H1 (cell line): Measurements from ENCODE around the gene TRIM67. TPM values are rescaled to one million over a fixed set of nuclear protein-coding genes. Genes with fewer than 3 reads are reported as not detected.

Experiments
- CTCF ChIA-PET: fragments of 300-600 bp; sonication (Branson Sonifier 250); formaldehyde crosslinking; loops from one replicate; lab custom pipeline; 2021; ENCODE audit not compliant: partially characterized antibody; lab: Charles Lee
- POLR2A ChIA-PET: fragments of 300-600 bp; sonication (Branson Sonifier 250); formaldehyde crosslinking; loops from one replicate; lab custom pipeline; 2021; ENCODE audit warnings: inconsistent platforms; ENCODE audit not compliant: partially characterized antibody; lab: Charles Lee
- DNase-seq, 2 experiments: peaks; one replicate each; pipeline versions ENCODE4 v3.0.0 to v3.0.0-alpha.2; 2010 to 2022; ENCODE audit warnings: low spot score in 2 of 2, low read depth in 1 of 2, mixed read lengths in 1 of 2
- FAIRE-seq: peaks from 2 replicates; lab custom pipeline; 2011; peaks lifted over from hg19 to GRCh38; lab: Jason Lieb, UNC
- H2AFZ ChIP-seq: 2 replicates; pipeline ENCODE4 v1.8.1; 2012; ENCODE audit warnings: low read length, inconsistent platforms
- H2AK5ac ChIP-seq: 2 replicates; pipeline ENCODE4 v1.6.1; 2013; ENCODE audit warnings: low read depth, low read length
- H2BK120ac ChIP-seq: replicated peaks from 2 replicates; pipeline ENCODE3; 2013; ENCODE audit warnings: low read depth, low read length, inconsistent platforms
- H2BK12ac ChIP-seq: 2 replicates; pipeline ENCODE4 v1.6.1; 2013; ENCODE audit warnings: low read depth, low read length
- H2BK15ac ChIP-seq: 2 replicates; pipeline ENCODE4 v1.6.1; 2013; ENCODE audit warnings: low read length
- H2BK20ac ChIP-seq: 2 replicates; pipeline ENCODE4 v1.6.1; 2013; ENCODE audit warnings: low read length
- H2BK5ac ChIP-seq: 2 replicates; pipeline ENCODE4 v1.6.1; 2013; ENCODE audit warnings: low read depth, low read length
- H3K14ac ChIP-seq: 2 replicates; pipeline ENCODE4 v1.6.1; 2013; ENCODE audit warnings: inconsistent platforms; ENCODE audit not compliant: insufficient read length
- H3K18ac ChIP-seq: 2 replicates; pipeline ENCODE4 v1.6.1; 2013; ENCODE audit warnings: low read length; ENCODE audit errors: extremely low read depth
- H3K23ac ChIP-seq: 2 replicates; pipeline ENCODE4 v1.6.1; 2013; ENCODE audit warnings: inconsistent platforms; ENCODE audit not compliant: insufficient read length
- H3K23me2 ChIP-seq: 2 replicates; pipeline ENCODE4 v1.6.1; 2013; ENCODE audit warnings: low read depth, low read length
- H3K27ac ChIP-seq: 2 replicates; pipeline ENCODE4 v1.6.1; 2011; ENCODE audit warnings: low read depth, low read length, inconsistent platforms
- H3K27me3 ChIP-seq, 4 experiments: replicated peaks in 1 of 4; 1 replicate in 1 of 4; 2 replicates in 3 of 4; pipeline versions ENCODE4 v1.6.1 to v1.8.1; 2011 to 2013; ENCODE audit warnings: low read length in 3 of 4, mild to moderate bottlenecking in 3 of 4, inconsistent platforms in 2 of 4, mixed read lengths in 2 of 4, moderate library complexity in 1 of 4; ENCODE audit not compliant: control insufficient read depth in 3 of 4, insufficient read depth in 3 of 4; ENCODE audit errors: extremely low read depth in 1 of 4
- H3K36me3 ChIP-seq, 4 experiments: 2 replicates each; pipeline versions ENCODE4 v1.6.1 to v1.8.1; 2011 to 2013; ENCODE audit warnings: mild to moderate bottlenecking in 4 of 4, low read length in 3 of 4, moderate library complexity in 2 of 4, control low read depth in 1 of 4, inconsistent platforms in 1 of 4; ENCODE audit not compliant: insufficient read depth in 4 of 4, control insufficient read depth in 2 of 4
- H3K4ac ChIP-seq: replicated peaks from 2 replicates; pipeline ENCODE3; 2013; ENCODE audit warnings: low read length, low read depth, mixed read lengths, inconsistent platforms; ENCODE audit not compliant: insufficient read length
- H3K4me1 ChIP-seq, 4 experiments: replicated peaks in 1 of 4; 1 replicate in 1 of 4; 2 replicates in 3 of 4; pipeline versions ENCODE4 v1.6.1 to v1.8.1; 2011 to 2013; ENCODE audit warnings: low read length in 3 of 4, inconsistent platforms in 2 of 4, mixed read lengths in 1 of 4; ENCODE audit not compliant: insufficient read depth in 4 of 4, control insufficient read depth in 3 of 4
- H3K4me2 ChIP-seq, 2 experiments: 2 replicates each; pipeline versions ENCODE4 v1.6.1 to v1.8.1; 2011 to 2013; ENCODE audit warnings: low read depth in 2 of 2, low read length in 2 of 2, control low read depth in 1 of 2, inconsistent platforms in 1 of 2, mild to moderate bottlenecking in 1 of 2; ENCODE audit not compliant: insufficient read depth in 1 of 2
- H3K4me3 ChIP-seq, 4 experiments: fragments of 200-600, 300-600 bp in 1 of 4; sonication (generic), shearing (Covaris generic), sonication (Bioruptor Twin) in 1 of 4; 2 replicates each; pipeline versions ENCODE4 v1.5.1 to v1.8.1; 2011 to 2016; ENCODE audit warnings: low read length in 4 of 4, low read depth in 3 of 4, control low read depth in 2 of 4, inconsistent platforms in 2 of 4, mild to moderate bottlenecking in 2 of 4, mixed read lengths in 1 of 4, moderate library complexity in 1 of 4; ENCODE audit not compliant: insufficient read depth in 2 of 4; ENCODE audit errors: extremely low read depth in 1 of 4
- H3K56ac ChIP-seq: replicated peaks from 2 replicates; pipeline ENCODE3; 2013; ENCODE audit warnings: low read depth, mild to moderate bottlenecking, mixed read lengths, low read length, inconsistent platforms; ENCODE audit not compliant: insufficient read length
- H3K79me1 ChIP-seq: 2 replicates; pipeline ENCODE4 v1.6.1; 2013; ENCODE audit warnings: low read depth, low read length, control low read depth
- H3K79me2 ChIP-seq, 2 experiments: 2 replicates each; pipeline versions ENCODE4 v1.6.1 to v1.8.1; 2012 to 2013; ENCODE audit warnings: low read length in 2 of 2, mild to moderate bottlenecking in 2 of 2, inconsistent platforms in 1 of 2; ENCODE audit not compliant: insufficient read depth in 2 of 2, control insufficient read depth in 1 of 2
- H3K9ac ChIP-seq, 4 experiments: replicated peaks in 1 of 4; 1 replicate in 1 of 4; 2 replicates in 3 of 4; pipeline versions ENCODE4 v1.6.1 to v1.8.1; 2011 to 2013; ENCODE audit warnings: low read depth in 3 of 4, low read length in 3 of 4, control low read depth in 2 of 4, mild to moderate bottlenecking in 2 of 4, moderate library complexity in 2 of 4, inconsistent platforms in 1 of 4; ENCODE audit errors: extremely low read depth in 1 of 4
- H3K9me3 ChIP-seq, 2 experiments: 2 replicates each; pipeline versions ENCODE4 v1.6.1 to v1.8.1; 2012 to 2013; ENCODE audit warnings: mild to moderate bottlenecking in 2 of 2, moderate library complexity in 2 of 2, control low read depth in 1 of 2, inconsistent platforms in 1 of 2, low read depth in 1 of 2, low read length in 1 of 2, mixed read lengths in 1 of 2; ENCODE audit not compliant: insufficient read depth in 2 of 2
- H4K20me1 ChIP-seq, 2 experiments: replicated peaks in 1 of 2; 2 replicates each; pipeline versions ENCODE3 to v1.8.1; 2011 to 2013; ENCODE audit warnings: inconsistent platforms in 2 of 2, low read length in 2 of 2, mild to moderate bottlenecking in 1 of 2; ENCODE audit not compliant: insufficient read depth in 2 of 2, control insufficient read depth in 1 of 2
- H4K5ac ChIP-seq: 2 replicates; pipeline ENCODE4 v1.6.1; 2013; ENCODE audit warnings: low read length, low read depth, mixed read lengths, inconsistent platforms; ENCODE audit not compliant: insufficient read length
- H4K8ac ChIP-seq: 2 replicates; pipeline ENCODE4 v1.8.0; 2013; ENCODE audit warnings: mild to moderate bottlenecking, moderate library complexity, low read length, inconsistent platforms; ENCODE audit not compliant: insufficient read depth; ENCODE audit errors: extremely low read depth
- H4K91ac ChIP-seq: replicated peaks from 2 replicates; pipeline ENCODE3; 2013; ENCODE audit warnings: low read length, mixed read lengths, inconsistent platforms; ENCODE audit not compliant: insufficient read length
- ASH2L ChIP-seq: fragments of 200-600, 300-600 bp; sonication (generic); IDR thresholded peaks from one replicate; pipeline ENCODE4 v1.7.1; 2017; ENCODE audit warnings: low read length
- BRCA1 ChIP-seq: IDR thresholded peaks from 2 replicates; pipeline ENCODE4 v1.6.1; 2012; ENCODE audit warnings: low read depth, low read length, improper control_type of control experiment
- CBX8 ChIP-seq: fragments of 300-800, 300-1000 bp; sonication (generic); IDR thresholded peaks from 2 replicates; pipeline ENCODE4 v1.7.1; 2016; ENCODE audit warnings: low read depth, low read length, borderline replicate concordance
- CHD1 ChIP-seq: IDR thresholded peaks from 2 replicates; pipeline ENCODE4 v1.6.1; 2012; ENCODE audit warnings: low read depth, low read length, improper control_type of control experiment
- CHD2 ChIP-seq: IDR thresholded peaks from 2 replicates; pipeline ENCODE4 v1.6.1; 2012; ENCODE audit warnings: low read length, improper control_type of control experiment
- EGR1 ChIP-seq: IDR thresholded peaks from 2 replicates; pipeline ENCODE4 v1.6.1; 2011; ENCODE audit warnings: low read depth, low read length, borderline replicate concordance
- KDM4A ChIP-seq: IDR thresholded peaks from one replicate; pipeline ENCODE4 v1.7.1; 2012; ENCODE audit warnings: low read depth, mild to moderate bottlenecking, moderate library complexity, low read length, inconsistent platforms; ENCODE audit not compliant: severe bottlenecking
- PHF8 ChIP-seq: fragments of 200-600 bp; sonication (generic); conservative IDR thresholded peaks from 2 replicates; pipeline ENCODE4 v1.7.1; 2012; ENCODE audit warnings: low read depth, mild to moderate bottlenecking, inconsistent platforms, low read length, moderate library complexity
- POLR2A ChIP-seq, 2 experiments: IDR thresholded peaks; 1 replicate in 1 of 2; 2 replicates in 1 of 2; pipeline ENCODE4 v1.6.1; 2011; ENCODE audit warnings: low read depth in 2 of 2, low read length in 2 of 2, mild to moderate bottlenecking in 2 of 2; ENCODE audit errors: control extremely low read depth in 1 of 2
- POU5F1 ChIP-seq: IDR thresholded peaks from 2 replicates; pipeline ENCODE4 v1.6.1; 2011; ENCODE audit warnings: low read depth, mild to moderate bottlenecking, low read length, moderate library complexity
- RNF2 ChIP-seq: fragments of 200-900, 300-1000 bp; sonication (generic); IDR thresholded peaks from 2 replicates; pipeline ENCODE4 v1.7.1; 2016; ENCODE audit warnings: borderline replicate concordance, low read depth, mild to moderate bottlenecking, antibody characterized with exemption, low read length; ENCODE audit not compliant: poor library complexity, severe bottlenecking; ENCODE audit errors: missing control alignments
- SP2 ChIP-seq: IDR thresholded peaks from 2 replicates; pipeline ENCODE4 v1.6.1; 2012; ENCODE audit warnings: mild to moderate bottlenecking, low read length, inconsistent platforms
- TAF1 ChIP-seq: IDR thresholded peaks from 2 replicates; pipeline ENCODE4 v1.6.1; 2011; ENCODE audit warnings: mild to moderate bottlenecking, low read depth, low read length
- TBP ChIP-seq: IDR thresholded peaks from 2 replicates; pipeline ENCODE4 v1.6.1; 2011; ENCODE audit warnings: low read depth, low read length, improper control_type of control experiment
- WGBS, 2 experiments: shearing (Covaris generic) in 1 of 2; methylation state at CpG; one replicate each; pipeline versions ENCODE4 v1.1.6 to v1.1.7; 2013 to 2015; ENCODE audit warnings: low lambda C conversion rate in 2 of 2, mixed read lengths in 2 of 2, inconsistent platforms in 1 of 2, low coverage in 1 of 2, missing lambda C conversion rate in 1 of 2; ENCODE audit not compliant: insufficient replicate concordance in 2 of 2, insufficient coverage in 1 of 2, insufficient read length in 1 of 2; ENCODE audit errors: extremely low coverage in 1 of 2, missing lambda C conversion rate in 1 of 2; 5-methylcytosine and 5-hydroxymethylcytosine counted together
- polyA plus RNA-seq, 7 experiments: library from polyadenylated mRNA; depleted of rRNA in 3 of 7; stranded (reverse) in 5 of 7; unstranded in 2 of 7; fragments of >200 nt in 5 of 7; fragments of 200-250 nt in 2 of 7; gene quantifications; 1 replicate in 5 of 7; 2 replicates in 1 of 7; 4 replicates in 1 of 7; pipeline versions ENCODE4 v1.2.1 to v1.2.3, GENCODE V29; 2011 to 2013; ENCODE audit warnings: missing spikeins in 2 of 7, mixed read lengths in 2 of 7
- total RNA-seq: library from RNA; stranded (reverse); fragmentation: NEBNext Ultra II Directional; extraction: Animal tissue kit (Norgen Biotek cat#: 25700); gene quantifications from 2 replicates; pipeline ENCODE4 v1.2.1, GENCODE V29; 2021
- TF ChIP-seq, protein P1 (sequence below): IDR thresholded peaks from 2 replicates; pipeline ENCODE4 v1.6.1; 2012; ENCODE audit warnings: inconsistent platforms

TRIM67 gene
- total and polyA plus RNA-seq, 2 of the 8 experiments (the other 6 are each of a cell fraction or from before 2014, with no cell fraction given), result under 0.01 TPM; not detected in 1

DNA sequence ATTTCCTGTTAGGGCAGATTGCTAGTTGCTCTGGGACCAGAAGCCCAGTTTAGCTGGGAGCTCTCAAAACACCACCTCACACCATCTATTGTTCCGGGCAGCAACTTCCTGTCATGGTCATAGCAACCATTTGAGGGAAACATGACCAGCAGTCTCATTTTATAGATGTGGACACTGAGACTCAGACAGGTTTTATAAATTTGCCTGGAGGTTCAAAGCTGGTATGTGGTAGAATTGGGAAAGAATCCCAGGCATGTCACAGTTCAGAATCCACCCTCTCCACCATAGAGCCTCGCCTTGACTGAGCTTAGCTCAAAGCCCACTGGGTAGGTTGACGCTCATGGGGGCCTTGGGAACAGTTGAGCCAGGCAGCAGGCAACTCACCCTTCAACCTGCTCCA lies 14.0 kb upstream of the TRIM67 start:
- H3K9ac ChIP-seq, result no peak overlapping the region
- H3K23ac ChIP-seq, result no peak overlapping the region
- H3K4me3 ChIP-seq, result no peak overlapping the region
- no peak for FAIRE-seq
- H3K4me2 ChIP-seq, result no peak overlapping the region
- no peaks in the 10 kb centered on the region for H3K79me2 ChIP-seq
- H4K91ac ChIP-seq, result no peak overlapping the region
- DNase-seq, result no peak
- no peak overlapping the region for H2BK15ac ChIP-seq
- H3K36me3 ChIP-seq, result no peaks in the 10 kb centered on the region
- no peak overlapping the region for H2BK120ac ChIP-seq
- WGBS, 2 experiments, result 92% methylated on average over 3 of the region's 3 CpGs; no CpG with 5 or more reads in 1 of the 2 experiments
- no peak overlapping the region for H3K4ac ChIP-seq
- H2BK12ac ChIP-seq, result no peak overlapping the region
- H3K27me3 ChIP-seq, result peaks cover 0 to 1% (median under 1%) of the 10 kb centered on the region in 4 experiments; a peak in 2 of 7 replicates
- H3K9me3 ChIP-seq, result peaks cover 21 to 22% of the 10 kb centered on the region in 2 experiments
- no peak overlapping the region for H3K18ac ChIP-seq
- H3K79me1 ChIP-seq, result no peaks in the 10 kb centered on the region
- TF ChIP-seq ASH2L (no peak), CHD1 (no peak), POU5F1 (no peak), BRCA1 (no peak), PHF8 (no peak), TAF1 (no peak), RNF2 (no peak), POLR2A (IDR thresholded peaks at IDR 0.05; ENCODE audit: control extremely low read depth in 1 of 2, low read depth in 2 of 2, low read length in 2 of 2) (no peak), KDM4A (no peak), CBX8 (no peak), CHD2 (no peak), TBP (no peak), EGR1 (no peak), SP2 (no peak)
- TF ChIP-seq, protein P1, sequence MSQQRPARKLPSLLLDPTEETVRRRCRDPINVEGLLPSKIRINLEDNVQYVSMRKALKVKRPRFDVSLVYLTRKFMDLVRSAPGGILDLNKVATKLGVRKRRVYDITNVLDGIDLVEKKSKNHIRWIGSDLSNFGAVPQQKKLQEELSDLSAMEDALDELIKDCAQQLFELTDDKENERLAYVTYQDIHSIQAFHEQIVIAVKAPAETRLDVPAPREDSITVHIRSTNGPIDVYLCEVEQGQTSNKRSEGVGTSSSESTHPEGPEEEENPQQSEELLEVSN, result no peak
- no peak overlapping the region for H2AFZ ChIP-seq
- no peak overlapping the region for H2BK5ac ChIP-seq
- no peaks in the 10 kb centered on the region for H3K4me1 ChIP-seq
- CTCF ChIA-PET, result no interaction called here
- H3K27ac ChIP-seq, result no peak overlapping the region
- H4K20me1 ChIP-seq, result no peaks in the 10 kb centered on the region
- H2BK20ac ChIP-seq, result no peak overlapping the region
- no peak overlapping the region for H3K14ac ChIP-seq
- H4K5ac ChIP-seq, result no peak overlapping the region
- POLR2A ChIA-PET, result no interaction called here
- no peak overlapping the region for H2AK5ac ChIP-seq
- H3K56ac ChIP-seq, result no peak overlapping the region
- no peak overlapping the region for H4K8ac ChIP-seq
- no peaks in the 10 kb centered on the region for H3K23me2 ChIP-seq
